ENCODE measurements around the gene LHX3. TPM values are rescaled to one million over a fixed set of nuclear protein-coding genes. Genes with fewer than 3 reads are reported as not detected.

The LHX3 gene
- total RNA-seq, 1 donor from 2014 or later: not detected

- DNase-seq: no peak
Measured at GRCh38 chr9:136174779-136175615, 29.9 kb downstream of the LHX3 start.

- no peak for DNase-seq
Measured at GRCh38 chr9:136173648-136174290, 31.2 kb downstream of the LHX3 start.

GRCh38 chr9:136172412-136173079 lies 32.4 kb downstream of the LHX3 start:
- DNase-seq: no peak

- no peak for DNase-seq
Measured at GRCh38 chr9:136171801-136172411, 33.0 kb downstream of the LHX3 start.

- DNase-seq: no peak
Measured at GRCh38 chr9:136171009-136171800, 33.7 kb downstream of the LHX3 start.

DNA sequence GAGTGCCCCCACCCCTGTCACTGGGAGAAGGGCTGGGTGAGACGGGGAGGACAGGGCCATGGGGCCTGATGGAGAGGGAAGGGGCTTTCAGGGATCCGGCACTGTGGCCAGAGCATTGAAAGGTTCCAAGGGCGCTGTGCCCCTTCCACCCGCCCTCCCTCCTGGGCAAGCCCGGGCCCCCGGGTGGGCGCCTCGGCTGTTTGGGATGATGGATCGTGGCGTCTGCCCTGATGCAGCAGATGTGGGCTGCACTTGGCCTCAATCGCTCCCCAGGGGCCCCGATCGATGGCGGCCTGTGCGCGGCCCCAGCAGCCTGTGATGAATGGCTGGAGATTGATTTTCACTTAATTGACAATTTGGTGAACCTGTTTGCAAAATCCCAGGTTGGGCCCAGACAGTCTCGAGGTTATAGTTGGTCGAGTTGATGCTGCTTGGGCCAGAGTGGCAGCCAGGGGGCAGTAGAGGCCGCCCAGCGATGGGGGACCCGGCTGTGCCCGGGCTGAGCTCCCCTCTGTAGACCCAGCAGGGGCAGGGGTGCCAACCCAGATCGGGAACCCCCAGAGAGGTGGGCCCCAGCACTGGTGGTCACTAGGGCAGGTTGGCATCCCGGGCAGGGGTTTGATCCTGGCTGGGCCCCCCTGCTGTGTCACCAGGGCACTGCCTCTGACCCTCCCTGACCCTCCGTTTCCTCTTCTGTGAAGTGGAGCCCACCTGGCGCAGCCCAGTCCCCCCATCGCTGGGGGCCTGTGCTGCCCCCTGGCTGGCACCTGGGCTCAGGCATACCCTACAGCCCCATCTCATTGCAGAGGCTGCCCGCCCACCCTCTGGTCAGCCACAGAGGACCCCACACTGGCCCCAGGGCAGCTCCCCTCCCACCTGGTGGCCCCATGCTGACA lies 34.7 kb downstream of the LHX3 start:
- DNase-seq: peak; percentile 42

GRCh38 chr9:136169495-136169894 lies 35.4 kb downstream of the LHX3 start:
- no peak for DNase-seq

DNA sequence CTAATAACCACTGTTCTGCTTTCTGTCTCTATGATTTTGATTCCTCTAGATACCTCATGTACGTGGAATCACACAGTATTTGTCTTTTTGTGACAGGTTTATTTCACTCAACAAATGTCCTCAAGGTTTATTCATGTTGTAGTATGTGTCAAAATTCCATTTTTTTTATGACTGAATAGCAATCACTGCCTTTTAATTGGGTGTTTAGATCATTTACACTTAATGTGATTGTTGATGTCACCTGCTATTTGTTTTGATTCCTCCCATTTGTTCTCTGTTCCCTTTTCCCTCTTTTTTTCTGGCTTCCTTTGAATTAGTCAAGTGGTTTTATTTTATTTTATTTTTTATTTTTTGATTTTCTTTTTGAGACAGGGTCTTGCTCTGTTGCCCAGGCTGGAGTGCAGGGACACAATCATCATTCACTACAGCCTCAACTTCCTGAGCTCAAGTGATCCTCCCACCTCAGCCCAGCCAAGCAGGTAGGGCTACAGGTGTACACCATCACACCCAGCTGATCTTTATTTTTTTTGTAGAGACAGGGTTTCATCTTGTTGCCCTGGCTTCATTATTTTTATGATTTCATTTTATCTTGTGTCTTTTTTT lies 41.6 kb downstream of the LHX3 start:
- DNase-seq: no peak

DNA sequence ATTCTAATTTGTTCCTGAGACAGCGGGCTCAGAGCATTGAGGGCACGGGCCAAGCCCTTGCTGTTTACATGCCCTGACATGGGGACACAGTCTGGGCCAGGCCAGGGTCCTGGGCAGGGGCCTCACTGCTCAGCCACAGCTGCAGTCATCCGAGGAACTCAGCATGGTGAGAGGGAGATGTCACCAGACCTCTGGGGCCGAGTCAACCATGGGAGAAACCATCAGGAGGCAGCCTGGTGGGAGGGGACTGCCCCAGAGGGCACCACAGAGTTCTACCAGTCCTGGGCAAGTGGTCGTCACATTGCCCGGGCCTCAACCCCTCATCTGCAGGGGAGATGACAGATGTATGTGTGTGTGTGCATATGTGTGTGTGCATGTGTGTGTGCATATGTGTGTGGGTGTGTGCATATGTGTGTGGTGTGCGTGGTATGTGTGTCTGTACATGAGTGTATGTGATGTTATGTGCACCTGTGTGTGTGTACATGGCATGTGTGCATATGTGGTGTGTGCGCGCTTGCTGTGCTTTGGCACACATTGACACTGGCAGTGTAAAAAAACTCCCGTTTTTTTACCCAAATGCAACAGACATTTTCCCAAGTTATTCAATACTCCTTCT lies 43.8 kb downstream of the LHX3 start:
- no peak for DNase-seq

DNA sequence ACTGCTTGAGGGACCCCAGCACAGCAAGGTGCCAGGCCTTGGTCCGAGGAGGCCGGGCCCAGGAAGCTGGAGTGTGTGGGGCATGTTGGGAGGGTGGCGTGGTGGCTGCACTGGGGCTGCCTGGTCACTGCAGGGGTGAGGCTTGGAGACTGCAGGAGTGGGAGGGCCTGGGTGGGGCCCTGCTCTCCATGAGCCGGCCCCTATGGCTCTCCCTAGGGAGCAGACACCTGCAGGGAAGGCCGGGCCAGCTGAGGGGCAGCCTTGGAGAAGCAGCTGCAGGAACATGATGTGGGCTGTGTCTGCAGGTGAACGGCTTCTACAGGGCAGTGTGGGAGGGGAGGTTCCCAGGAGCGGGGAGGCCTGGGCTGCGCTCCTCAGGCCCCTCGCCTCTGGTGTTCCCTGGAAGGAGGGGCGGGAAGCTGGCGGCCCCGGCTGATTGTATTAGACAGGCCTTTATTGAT lies 44.5 kb downstream of the LHX3 start:
- DNase-seq: no peak

- DNase-seq: no peak
Measured at GRCh38 chr9:136159851-136160250, 45.1 kb downstream of the LHX3 start.

DNA sequence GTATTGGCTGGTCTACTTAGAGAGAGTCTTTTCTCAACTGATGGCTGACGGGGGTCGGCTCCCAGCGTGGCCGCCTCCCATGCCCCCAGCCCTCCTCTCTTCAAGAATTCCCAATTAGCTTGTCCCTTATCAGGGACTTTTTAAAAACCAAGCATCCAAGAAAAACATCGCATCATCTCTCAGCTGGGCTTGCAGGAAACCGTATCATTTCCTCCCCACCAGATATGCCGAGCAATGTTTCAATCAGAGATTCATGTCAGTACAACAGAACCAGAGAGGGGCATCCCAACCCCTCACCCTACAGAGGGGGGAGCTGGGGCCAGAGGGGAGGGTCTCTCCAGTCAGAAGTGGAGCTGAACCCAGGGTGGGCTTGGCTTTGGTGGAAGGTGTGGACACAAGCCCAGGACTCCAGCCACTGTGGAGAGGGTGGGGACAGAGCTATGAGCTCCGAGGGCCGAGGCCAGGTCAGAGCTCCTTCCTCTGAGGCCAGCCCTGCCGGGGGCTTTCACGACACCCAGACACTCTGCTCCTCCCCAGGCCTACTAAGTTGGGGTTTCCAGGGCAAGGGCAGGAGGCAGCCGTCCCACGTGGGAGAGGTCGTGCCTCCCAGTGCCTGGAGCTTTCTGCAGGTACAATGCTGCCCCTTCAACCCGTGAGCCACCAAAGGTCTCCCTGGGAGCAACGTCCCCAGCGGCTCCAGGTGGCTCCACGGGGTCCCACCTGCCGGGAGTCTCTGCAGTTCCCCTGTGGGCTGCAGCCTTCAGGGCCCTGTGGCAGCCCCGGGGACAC lies 47.3 kb downstream of the LHX3 start:
- DNase-seq: peak; percentile 80

DNA sequence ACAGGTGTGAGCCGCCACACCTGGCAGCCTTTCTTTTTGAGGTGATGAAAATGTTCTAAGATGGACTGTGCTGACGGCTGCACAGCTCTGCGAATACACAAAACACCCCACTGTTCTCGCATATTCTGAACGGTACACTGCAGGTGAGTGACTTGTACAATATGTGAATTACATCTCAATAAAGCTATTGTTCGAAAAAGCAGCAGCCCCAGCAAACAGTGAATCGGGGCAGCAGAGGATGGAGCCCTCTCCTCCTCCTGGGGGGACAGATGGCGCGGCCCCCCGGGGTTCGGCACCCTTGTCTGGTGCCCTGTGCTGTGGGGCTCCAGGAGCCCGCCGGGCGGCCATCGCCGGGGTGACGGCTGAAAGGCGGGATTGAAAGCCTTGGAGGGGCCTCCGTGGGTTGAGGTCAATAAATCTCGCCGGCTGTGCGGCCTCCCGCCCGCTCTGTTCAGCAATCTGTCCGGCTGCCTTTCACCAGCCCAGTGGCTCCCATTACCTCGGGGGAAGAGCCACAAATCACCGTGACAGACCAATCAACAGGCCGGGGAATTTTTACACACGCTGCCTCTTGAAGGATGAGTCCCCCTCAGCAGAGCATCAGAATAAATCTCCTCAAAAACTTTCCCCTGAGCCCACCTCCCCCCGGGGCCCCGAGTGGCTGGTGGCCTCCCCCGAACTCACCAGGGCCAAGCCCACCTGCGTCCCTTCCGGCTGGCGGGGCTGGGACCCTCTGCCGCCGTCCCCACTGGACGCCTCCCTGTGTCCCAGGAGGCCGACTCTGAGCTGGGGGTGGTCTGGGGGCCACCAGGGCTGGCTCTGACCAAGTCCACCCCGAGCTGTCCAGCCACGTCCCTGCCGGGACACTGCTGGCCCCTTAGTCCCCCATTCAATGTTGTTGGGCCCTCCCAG lies 48.5 kb downstream of the LHX3 start:
- no peak for DNase-seq

DNA sequence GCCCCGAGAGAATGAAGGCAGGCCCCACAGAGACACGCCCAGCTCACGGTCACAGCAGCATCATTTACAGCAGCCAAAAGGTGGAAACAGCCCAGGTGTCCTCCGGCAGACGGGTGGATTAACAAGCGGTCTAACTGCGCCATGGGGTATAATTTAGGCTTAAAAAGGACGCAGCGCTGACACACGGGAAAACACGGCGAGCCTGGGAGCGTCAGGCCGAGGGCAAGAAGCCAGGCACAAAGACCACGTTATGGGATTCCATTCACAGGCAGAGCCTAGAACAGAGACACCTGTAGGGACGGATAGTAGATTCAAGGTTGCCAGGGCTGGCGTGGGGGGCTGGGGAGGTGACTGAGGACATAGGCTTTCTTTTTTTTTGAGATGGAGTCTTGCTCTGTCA lies 49.4 kb downstream of the LHX3 start:
- DNase-seq: no peak

- no peak for DNase-seq
Measured at GRCh38 chr9:136154943-136155342, 50.0 kb downstream of the LHX3 start.

DNA sequence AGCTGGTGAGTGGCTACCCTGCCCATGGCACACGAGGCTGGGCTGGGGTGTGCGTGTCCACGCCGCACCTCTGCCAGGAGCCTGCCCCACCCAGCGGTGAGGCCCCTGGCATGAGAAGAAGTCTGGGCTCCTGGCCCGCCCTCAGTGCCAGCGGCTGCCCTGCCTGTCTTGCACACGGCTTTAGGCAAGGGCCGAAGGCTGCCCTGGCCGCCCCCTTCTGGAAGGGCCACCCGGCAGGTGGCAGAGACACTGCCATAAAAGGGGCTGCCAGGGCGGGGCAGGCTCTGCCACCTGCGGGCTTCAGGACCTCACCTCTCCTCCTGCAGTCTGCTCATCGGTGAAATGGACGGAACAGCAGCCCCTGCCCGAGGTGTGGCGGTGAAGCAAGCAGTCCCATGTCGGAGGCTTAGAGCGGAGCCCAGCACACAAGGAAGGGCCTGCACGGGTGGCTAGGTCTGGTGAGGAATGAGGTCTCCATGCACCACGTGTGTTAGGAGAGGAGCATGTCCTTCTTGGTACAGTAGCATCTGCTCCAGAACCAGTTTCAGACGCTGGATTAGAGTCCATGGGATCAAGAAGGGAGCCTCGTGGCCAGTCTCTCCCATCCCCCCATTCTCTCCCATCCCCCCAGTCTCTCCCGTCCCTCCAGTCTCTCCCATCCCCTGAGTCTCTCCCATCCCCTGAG lies 51.4 kb downstream of the LHX3 start:
- DNase-seq: no peak

DNA sequence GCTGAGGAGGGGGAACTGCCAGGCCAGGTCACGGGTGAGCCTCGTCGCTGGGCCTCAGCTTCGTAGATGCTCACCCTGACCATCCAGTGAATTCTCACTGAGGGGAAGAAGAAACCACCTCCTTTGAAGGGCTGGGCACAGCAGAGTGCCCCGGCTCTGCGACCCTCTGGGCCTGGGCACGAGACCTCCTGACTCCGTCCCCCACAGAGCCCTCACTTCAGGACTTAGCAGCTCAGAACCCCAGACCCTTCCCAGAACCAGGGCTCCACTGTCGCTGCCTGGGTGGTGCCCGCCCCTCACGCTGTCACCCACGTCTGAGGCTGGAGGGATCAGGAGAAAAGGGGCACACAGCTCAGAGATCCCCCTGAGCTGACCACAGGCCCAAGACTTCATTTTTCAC lies 52.0 kb downstream of the LHX3 start:
- DNase-seq: no peak

- no peak for DNase-seq
Measured at GRCh38 chr9:136152543-136152866, 52.4 kb downstream of the LHX3 start.
